ENCODE data around the gene ANXA5. TPM values are rescaled to one million over a fixed set of nuclear protein-coding genes. Genes with fewer than 3 reads are reported as not detected.
A peak's percentile ranks its signal among the peaks of the same experiment; 100 is the strongest.

Gene ANXA5
- total and polyA plus RNA-seq, 8 donors, result 70.2 to 210 (median 126) TPM

GRCh38 chr4:121674696-121675095, 22.1 kb downstream of the ANXA5 start:
- no peak overlapping the region for H3K27ac ChIP-seq
- DNase-seq (no peak), FAIRE-seq (no peak), ATAC-seq (no peak)
- TF ChIP-seq CTCF (IDR thresholded peaks at IDR 0.05), result no peak
- H3K9me3 ChIP-seq, result no peaks in the 10 kb centered on the region
- no peak overlapping the region for H3K4me3 ChIP-seq
- H3K4me1 ChIP-seq, result no peaks in the 10 kb centered on the region
- no peaks in the 10 kb centered on the region for H3K27me3 ChIP-seq
- intact Hi-C loops (cut with DNase I), result no loop called here
- peaks cover 0 to 56% (median 0%) of the 10 kb centered on the region in 3 donors for H3K36me3 ChIP-seq
- WGBS, 2 donors, result 89 to 94% methylated on average over 2 of the region's 2 CpGs

GRCh38 chr4:121674191-121674590, 22.6 kb downstream of the ANXA5 start:
- no peaks in the 10 kb centered on the region for H3K27me3 ChIP-seq
- H3K27ac ChIP-seq, result no peak overlapping the region
- no peak for TF ChIP-seq CTCF (IDR thresholded peaks at IDR 0.05)
- FAIRE-seq (no peak), ATAC-seq (no peak), DNase-seq (no peak)
- intact Hi-C loops (cut with DNase I), result no loop called here
- H3K9me3 ChIP-seq, result no peaks in the 10 kb centered on the region
- no peak overlapping the region for H3K4me3 ChIP-seq
- no peaks in the 10 kb centered on the region for H3K4me1 ChIP-seq
- H3K36me3 ChIP-seq, result peaks cover 0 to 55% (median 0%) of the 10 kb centered on the region in 3 donors
- whole genome bisulfite sequencing, 2 donors, result 79% methylated on average over 1 of the region's 1 CpG; no CpG with 5 or more reads in 1 of the 2 donors

- no peak for DNase-seq
- 50 to 58% methylated on average over 2 of the region's 2 CpGs for WGBS, 2 donors
- FAIRE-seq, result no peak
- intact Hi-C loops (cut with DNase I), result no loop called here
- no peak overlapping the region for H3K27ac ChIP-seq
- no peaks in the 10 kb centered on the region for H3K27me3 ChIP-seq
- H3K4me3 ChIP-seq, result no peak overlapping the region
- no peaks in the 10 kb centered on the region for H3K9me3 ChIP-seq
- ATAC-seq, result no peak
- H3K36me3 ChIP-seq, result peaks cover 0 to 58% (median 6%) of the 10 kb centered on the region in 3 donors
- no peaks in the 10 kb centered on the region for H3K4me1 ChIP-seq
- TF ChIP-seq CTCF (IDR thresholded peaks at IDR 0.05), result no peak
These were observed 27.6 kb downstream of the ANXA5 start for GRCh38 chr4:121669163-121669550.

GRCh38 chr4:121668368-121669162, 28.2 kb downstream of the ANXA5 start:
- H3K27ac ChIP-seq, result no peak overlapping the region
- ATAC-seq (peak in 3 of 4 donors; percentile 17 to 61 (median 53)), FAIRE-seq (no peak), DNase-seq (no peak)
- WGBS, 2 donors, result 85 to 87% methylated on average over 4 of the region's 4 CpGs
- no peaks in the 10 kb centered on the region for H3K4me1 ChIP-seq
- H3K4me3 ChIP-seq, result no peak overlapping the region
- intact Hi-C loops (cut with DNase I), result no loop called here
- no peaks in the 10 kb centered on the region for H3K27me3 ChIP-seq
- H3K36me3 ChIP-seq, result peaks cover 0 to 58% (median 6%) of the 10 kb centered on the region in 3 donors
- no peak for TF ChIP-seq CTCF (IDR thresholded peaks at IDR 0.05)
- H3K9me3 ChIP-seq, result no peaks in the 10 kb centered on the region

- no peak for ATAC-seq
- Histone ChIP-seq H3K4me3 (no peak overlapping the region), H3K4me1 (no peaks in the 10 kb centered on the region), H3K9me3 (no peaks in the 10 kb centered on the region), H3K27ac (no peak overlapping the region), H3K27me3 (no peaks in the 10 kb centered on the region), H3K36me3 (peaks cover 0 to 43% (median 6%) of the 10 kb centered on the region in 3 donors)
- intact Hi-C loops (cut with DNase I), result no loop called here
- no peak for DNase-seq
- TF ChIP-seq CTCF (IDR thresholded peaks at IDR 0.05), result no peak
- no peak for FAIRE-seq
These were observed 30.6 kb downstream of the ANXA5 start for GRCh38 chr4:121666091-121666679.

Measured in pancreas (tissue), 10 donors.